GM21447 (cell line): Measurements from ENCODE around the gene COMMD10.
A peak's percentile ranks its signal among the peaks of the same experiment; 100 is the strongest.
"Not testable (repeated sequence)": the region's sequence is repeated elsewhere in the genome, so short reads cannot be mapped to it uniquely, and the experiment has no call there.

Experiments
- ATAC-seq: cut with Tn5 transposase; IDR thresholded peaks from one replicate; pipeline ENCODE4 v1.9.1; 2021; ENCODE audit not compliant: unreplicated experiment

COMMD10 gene

GRCh38 chr5:116091416-116091815 is 6.6 kb downstream of the COMMD10 start:
- ATAC-seq = no peak

DNA sequence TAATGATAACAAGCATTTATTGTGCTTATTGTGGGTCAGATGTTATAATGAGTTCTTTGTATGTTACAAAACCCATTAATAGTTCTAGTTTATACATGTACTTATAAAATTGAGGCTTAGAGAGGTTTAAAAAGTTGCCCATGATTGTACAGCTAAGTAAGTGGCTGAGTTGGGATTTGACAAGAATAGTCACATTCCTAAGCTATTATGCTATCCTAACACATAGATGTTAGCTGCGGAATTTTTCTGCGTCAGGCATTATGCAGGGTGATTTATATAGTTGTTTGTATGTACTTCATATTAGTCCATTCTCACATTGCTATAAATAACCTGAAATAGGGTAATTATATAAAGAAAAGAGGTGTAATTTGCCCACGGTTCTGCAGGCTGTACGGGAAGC is 12.5 kb downstream of the COMMD10 start:
- ATAC-seq = no peak

DNA sequence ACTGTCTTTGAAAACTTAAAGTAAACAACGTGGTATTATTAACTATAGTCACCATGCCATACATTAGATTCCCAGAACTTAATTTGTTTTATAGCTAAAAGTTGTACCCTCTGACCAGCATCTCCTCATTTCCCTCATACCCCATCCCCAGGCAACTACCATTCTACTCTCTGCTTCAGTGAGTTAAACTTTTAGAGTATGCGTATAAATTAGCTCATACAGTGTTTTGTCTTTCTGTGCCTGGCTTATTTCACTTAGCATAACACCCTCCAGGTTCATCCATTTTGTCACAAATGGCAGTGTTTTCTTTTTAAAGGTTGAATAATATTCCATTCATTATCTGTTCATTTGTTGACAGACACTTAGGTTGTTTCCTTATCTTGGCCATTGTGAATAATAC is 14.2 kb downstream of the COMMD10 start:
- no peak for ATAC-seq

DNA sequence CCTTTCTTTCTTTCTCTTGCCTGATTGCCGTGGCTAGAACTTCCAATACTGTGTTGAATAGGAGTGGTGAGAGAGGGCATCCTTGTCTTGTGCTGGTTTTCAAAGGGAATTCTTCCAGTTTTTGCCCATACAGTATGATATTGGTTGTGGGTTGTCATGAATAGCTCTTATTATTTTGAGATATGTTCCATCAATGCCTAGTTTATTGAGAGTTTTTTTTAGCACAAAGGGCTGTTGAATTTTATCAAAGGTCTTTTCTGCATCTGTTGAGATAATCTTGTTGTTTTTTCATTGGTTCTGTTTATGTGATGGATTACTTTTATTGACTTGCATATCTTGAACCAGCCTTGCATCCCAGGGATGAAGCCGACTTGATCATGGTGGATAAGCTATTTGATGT is 20.1 kb downstream of the COMMD10 start:
- ATAC-seq = not testable (repeated sequence)

DNA sequence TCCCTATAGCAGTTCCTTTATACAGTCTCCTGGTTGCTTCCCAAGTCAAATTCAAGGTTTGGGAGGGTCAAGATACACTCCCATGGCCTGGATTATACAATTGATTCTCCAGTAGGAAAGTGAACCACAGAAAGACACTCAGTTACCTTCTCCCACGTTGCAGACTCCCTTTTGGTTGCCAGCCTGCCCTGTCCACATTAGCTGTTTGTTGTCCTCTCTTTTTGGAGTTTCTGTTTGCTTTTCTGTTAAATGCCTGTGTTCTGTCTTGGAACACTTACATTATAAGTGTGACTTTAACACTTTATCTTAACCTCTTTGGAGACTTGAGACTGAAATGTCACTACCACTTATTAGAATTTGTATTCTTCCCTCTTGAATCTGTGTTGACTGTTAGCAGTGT is 30.3 kb downstream of the COMMD10 start:
- no peak for ATAC-seq

GRCh38 chr5:116130471-116130870 is 45.6 kb downstream of the COMMD10 start:
- ATAC-seq = no peak

DNA sequence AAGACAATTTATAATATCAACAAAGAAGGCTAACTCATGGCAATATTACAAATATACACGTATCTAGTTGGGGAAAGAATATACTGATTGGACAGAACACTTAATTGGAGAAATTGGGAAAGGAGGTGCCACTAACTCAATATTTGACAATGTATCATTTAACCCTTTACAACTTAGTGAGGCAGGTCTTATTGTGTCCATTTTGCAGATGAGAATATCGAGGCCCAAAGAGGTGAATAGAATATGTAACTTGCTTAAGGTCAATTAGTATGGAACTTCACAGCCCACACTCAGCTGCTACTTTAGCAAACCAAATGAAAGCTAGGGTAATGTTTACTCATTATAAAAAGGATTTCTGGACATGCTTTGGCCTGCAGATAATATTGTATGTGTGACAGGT is 46.2 kb downstream of the COMMD10 start:
- no peak for ATAC-seq

DNA sequence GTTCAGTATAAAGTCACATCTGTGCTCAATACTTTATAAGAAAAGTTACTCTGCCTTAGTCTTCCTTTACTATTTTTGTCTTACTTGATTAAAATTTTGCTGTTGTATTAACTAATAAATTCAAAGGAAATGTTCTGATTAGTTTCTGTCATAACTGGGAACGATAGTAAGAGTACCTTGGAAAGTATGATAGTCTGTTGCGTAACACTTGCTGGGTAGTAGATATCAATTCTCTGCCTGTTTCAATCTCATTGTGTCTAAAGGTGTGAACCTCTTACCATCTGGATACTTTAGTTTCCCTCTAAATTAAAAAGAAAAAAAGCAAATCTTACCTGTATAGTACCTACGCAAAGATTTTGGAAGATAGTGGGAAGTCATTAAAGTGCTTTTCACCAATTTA is 48.5 kb downstream of the COMMD10 start:
- ATAC-seq = no peak

DNA sequence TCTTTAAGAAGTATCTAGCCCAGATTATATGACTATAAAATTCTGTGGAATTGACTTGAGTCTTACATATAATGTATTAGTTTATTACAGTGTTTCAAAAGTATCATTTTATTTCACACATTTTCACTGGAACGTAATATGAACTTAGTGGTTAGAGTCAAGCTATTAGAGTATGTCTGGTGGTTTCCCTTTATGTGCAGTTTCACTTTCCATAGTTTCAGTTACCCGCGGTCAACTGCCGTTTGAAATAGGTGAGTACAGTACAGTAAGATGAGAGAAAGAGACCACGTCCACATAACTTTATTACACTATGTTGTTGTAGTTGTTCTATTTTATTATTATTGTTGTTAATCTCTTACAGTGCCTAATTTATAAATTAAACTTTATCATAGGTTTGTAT is 50.5 kb downstream of the COMMD10 start:
- peak; percentile 100 for ATAC-seq

GRCh38 chr5:116137544-116138378 is 52.9 kb downstream of the COMMD10 start:
- ATAC-seq = no peak

DNA sequence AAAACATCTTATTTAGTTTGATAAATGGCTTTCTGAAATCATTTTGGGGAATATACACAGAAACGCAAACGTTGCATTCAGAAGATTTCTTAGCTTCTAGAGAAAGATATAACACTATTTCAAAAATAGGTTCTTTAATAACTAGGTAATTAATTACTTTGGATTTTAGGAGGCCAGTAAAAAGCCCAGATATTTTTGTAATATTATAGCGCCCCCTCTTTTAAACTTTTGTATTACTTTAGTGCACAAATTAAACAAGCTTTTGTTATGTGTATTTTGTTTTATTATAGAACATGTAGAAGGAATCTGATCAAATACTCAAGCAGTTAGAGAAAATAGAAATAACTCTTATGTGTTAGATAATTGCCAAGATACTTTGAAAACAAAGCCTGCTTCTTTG is 57.7 kb downstream of the COMMD10 start:
- ATAC-seq = no peak

DNA sequence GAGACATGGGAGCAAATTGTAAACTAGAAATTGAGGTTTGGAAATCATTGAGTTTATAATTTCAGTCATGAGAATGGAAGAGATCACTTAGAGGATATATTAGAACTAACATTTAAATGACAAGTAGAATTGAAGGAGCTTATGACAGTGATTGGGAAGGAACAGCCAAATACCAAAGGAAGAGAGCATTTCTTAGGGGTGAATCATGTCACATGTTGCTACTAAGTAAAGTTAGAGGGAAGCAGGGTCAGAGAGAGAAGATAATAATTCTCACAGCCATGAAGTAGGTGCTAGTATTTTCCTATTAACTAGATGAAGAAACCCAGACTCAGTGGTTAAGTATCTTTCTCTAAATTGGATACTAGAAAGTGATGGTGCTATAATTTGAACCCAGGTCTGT is 59.3 kb downstream of the COMMD10 start:
- ATAC-seq = no peak

- ATAC-seq = no peak
Observed at GRCh38 chr5:116144991-116145390, 60.2 kb downstream of the COMMD10 start.

DNA sequence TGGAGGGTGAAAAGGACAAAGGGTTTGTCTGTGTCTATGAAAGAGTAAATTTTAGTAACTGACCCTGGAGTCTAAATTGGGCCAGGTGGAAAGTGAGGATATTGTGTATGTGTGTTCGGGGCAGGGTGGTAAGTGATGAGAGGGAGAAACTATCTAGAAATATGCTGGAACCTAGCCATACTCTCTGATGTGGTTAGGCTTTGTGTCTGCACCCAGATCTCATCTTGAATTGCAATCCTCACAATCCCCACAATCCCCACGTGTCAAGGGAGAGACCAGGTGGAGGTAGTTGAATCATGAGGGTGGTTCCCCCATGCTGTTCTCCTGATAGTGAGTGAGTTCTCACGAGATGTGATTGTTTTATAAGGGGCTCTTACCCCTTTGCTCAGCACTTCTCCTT is 60.6 kb downstream of the COMMD10 start:
- ATAC-seq = no peak

DNA sequence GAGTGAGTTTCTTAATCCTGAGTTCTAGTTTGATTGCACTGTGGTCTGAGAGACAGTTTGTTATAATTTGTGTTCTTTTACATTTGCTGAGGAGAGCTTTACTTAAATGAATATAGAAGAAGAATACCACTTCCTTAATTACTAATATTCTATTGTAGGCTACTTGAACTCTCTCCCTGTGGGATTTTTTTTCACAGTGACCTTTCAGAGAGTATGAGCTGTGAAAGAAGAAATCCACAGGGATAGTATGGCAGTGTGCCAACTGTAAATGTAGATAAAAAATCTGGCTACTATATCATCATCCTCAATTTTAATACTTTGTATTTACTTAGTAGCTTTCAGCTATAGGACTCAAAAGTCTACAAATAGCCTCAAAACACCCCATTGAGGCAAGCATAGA is 67.3 kb downstream of the COMMD10 start:
- no peak for ATAC-seq

GRCh38 chr5:116153687-116154174 is 68.9 kb downstream of the COMMD10 start:
- ATAC-seq = no peak

- no peak for ATAC-seq
Observed at GRCh38 chr5:116154252-116154651, 69.4 kb downstream of the COMMD10 start.

GRCh38 chr5:116154931-116155330 is 70.1 kb downstream of the COMMD10 start:
- ATAC-seq = no peak

DNA sequence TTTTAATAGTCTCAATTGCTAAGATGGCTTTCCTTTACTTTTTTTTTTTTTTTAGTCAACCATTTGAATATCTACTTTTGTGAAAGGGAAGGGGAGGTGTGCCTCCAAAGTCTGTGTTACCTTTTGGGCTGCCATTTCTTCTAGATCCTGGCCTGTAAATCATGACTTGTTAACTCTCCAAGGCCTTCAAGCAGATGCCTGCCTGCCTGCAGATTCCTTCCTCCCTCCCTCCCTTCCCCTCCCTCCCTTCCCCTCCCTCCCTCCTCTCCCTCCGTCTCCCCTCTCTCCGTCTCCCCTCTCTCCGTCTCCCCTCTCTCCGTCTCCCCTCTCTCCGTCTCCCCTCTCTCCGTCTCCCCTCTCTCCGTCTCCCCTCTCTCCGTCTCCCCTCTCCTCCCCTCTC is 73.1 kb downstream of the COMMD10 start:
- no peak for ATAC-seq

DNA sequence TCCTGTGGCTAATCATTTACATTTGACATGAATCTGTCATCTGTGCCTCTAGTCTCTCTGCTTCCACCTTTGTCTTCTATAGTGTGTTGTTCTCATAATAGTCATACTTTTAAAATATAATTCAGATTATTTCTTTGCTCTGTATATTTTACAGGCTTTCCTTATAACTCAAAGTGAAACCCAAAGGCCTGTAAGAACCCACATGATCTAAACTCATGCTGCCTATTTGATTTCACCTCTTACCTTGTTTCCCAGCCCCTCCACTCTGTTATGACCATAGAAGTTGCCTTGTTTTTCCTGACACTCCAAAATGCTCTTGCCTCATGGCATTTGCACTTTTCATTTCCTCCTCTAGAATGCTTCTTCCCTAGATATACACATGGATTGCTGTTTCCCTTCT is 74.2 kb downstream of the COMMD10 start:
- no peak for ATAC-seq

DNA sequence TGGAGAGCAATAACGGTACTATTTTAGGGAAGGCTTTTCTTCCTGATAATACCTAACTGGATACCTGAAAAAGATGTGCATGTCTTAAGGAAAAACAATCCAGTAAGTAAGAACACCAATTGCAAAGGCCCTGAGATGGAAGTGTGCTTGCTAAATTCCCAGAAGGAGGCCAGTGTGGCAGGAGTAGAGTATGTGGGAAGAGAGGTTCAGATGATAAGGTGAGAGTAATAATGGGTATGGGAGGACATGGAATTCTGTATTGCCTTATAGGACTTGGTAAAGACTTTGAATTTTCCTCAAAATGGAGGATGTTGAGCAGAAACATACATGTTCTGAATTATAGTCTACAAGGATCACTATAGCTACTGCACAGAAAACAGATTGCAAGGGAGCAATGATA is 89.3 kb downstream of the COMMD10 start:
- no peak for ATAC-seq

DNA sequence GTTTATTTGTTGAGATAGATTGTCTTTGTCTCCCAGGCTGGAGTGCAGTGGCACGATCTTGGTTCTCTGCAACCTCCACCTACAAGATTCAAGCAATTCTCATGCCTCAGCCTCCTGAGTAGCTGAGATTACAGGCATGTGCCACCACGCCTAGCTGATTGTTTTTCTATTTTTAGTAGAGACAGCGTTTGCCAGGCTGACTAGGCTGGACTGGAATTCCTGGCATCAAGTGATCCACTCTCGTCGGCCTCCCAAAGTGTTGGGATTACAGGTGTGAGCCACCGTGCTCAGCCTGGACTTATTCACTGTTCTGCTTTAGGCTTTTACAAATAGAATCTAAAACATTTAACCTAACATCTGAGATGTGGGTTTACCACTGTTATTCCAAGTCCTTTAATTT is 91.3 kb downstream of the COMMD10 start:
- ATAC-seq = no peak

- ATAC-seq = no peak
Observed at GRCh38 chr5:116178925-116179324, 94.1 kb downstream of the COMMD10 start.
